A549 (cell line): Measurements from ENCODE around the gene SLC66A2. TPM values are rescaled to one million over a fixed set of nuclear protein-coding genes. Genes with fewer than 3 reads are reported as not detected.

Source experiments
- ATAC-seq, 2 experiments: fragments of 200-7000 bp in 1 of 2; fragments of >200 bp in 1 of 2; cut with Nextera tagmentation in 1 of 2; cut with Tn5 transposase in 1 of 2; 3 replicates each; pipeline versions ENCODE4 v1.8.0 to v1.9.1; 2018 to 2020; ENCODE audit warnings: mild to moderate bottlenecking in 1 of 2, moderate library complexity in 1 of 2
- CTCF ChIA-PET: fragments of 300-600 bp; sonication (Branson Sonifier 250); formaldehyde crosslinking; extraction: SDS; loops from one replicate; lab custom pipeline; 2021; ENCODE audit warnings: antibody characterized with exemption, inconsistent platforms; lab: Yijun Ruan, JAX
- POLR2A ChIA-PET: fragments of 350-600 bp; formaldehyde crosslinking; extraction: SDS; loops from one replicate; lab custom pipeline; 2021; ENCODE audit warnings: antibody characterized with exemption, inconsistent platforms; lab: Yijun Ruan, JAX
- DNase-seq, 2 experiments: peaks; one replicate each; pipeline versions ENCODE4 v3.0.0 to v3.0.0-alpha.2; 2011 to 2016; ENCODE audit warnings: low read depth in 1 of 2, low spot score in 1 of 2
- FAIRE-seq: peaks from 2 replicates; lab custom pipeline; 2011; peaks lifted over from hg19 to GRCh38; lab: Jason Lieb, UNC
- H3K27ac ChIP-seq, 2 experiments: fragments of >200 bp; sonication (Bioruptor Twin); formaldehyde crosslinking; 3 replicates each; pipeline ENCODE4 v1.5.1; 2016 to 2017
- H3K4me1 ChIP-seq: fragments of >200 bp; sonication (Bioruptor Twin); formaldehyde crosslinking; 3 replicates; pipeline ENCODE4 v1.6.1; 2016
- H3K4me2 ChIP-seq: fragments of >200 bp; sonication (Bioruptor Twin); formaldehyde crosslinking; 3 replicates; pipeline ENCODE4 v1.6.1; 2016
- H3K4me3 ChIP-seq: fragments of >200 bp; sonication (Bioruptor Twin); formaldehyde crosslinking; 3 replicates; pipeline ENCODE4 v1.5.1; 2016
- H3K9me3 ChIP-seq: fragments of >200 bp; sonication (Bioruptor Twin); formaldehyde crosslinking; 3 replicates; pipeline ENCODE4 v1.6.1; 2016
- BHLHE40 ChIP-seq: IDR thresholded peaks from 2 replicates; pipeline ENCODE4 v1.6.1; 2012; ENCODE audit warnings: low read depth, low read length, inconsistent platforms
- CEBPB ChIP-seq, 2 experiments: fragments of >200 bp in 1 of 2; sonication (Bioruptor Twin) in 1 of 2; formaldehyde crosslinking in 1 of 2; IDR thresholded peaks; 2 replicates each; pipeline ENCODE4 v1.6.1; 2012 to 2016
- FOSL2 ChIP-seq, 2 experiments: fragments of 450-650 bp in 1 of 2; fragments of >200 bp in 1 of 2; sonication (Bioruptor Twin) in 1 of 2; formaldehyde crosslinking; IDR thresholded peaks; 2 replicates each; pipeline versions ENCODE4 v1.5.0 to v1.6.1; 2016 to 2020; ENCODE audit warnings: mild to moderate bottlenecking in 1 of 2, moderate library complexity in 1 of 2
- FOXS1 ChIP-seq: fragments of 250-450 bp; sonication (Bioruptor Pico); IDR thresholded peaks from 2 replicates; pipeline ENCODE4 v1.5.0; 2020; ENCODE audit warnings: mild to moderate bottlenecking, moderate library complexity
- JUN ChIP-seq, 2 experiments: fragments of >200 bp; sonication (Bioruptor Twin); formaldehyde crosslinking; IDR thresholded peaks; 2 replicates in 1 of 2; 3 replicates in 1 of 2; pipeline ENCODE4 v1.6.1; 2016 to 2017
- KDM1A ChIP-seq: fragments of 200-600 bp; sonication (generic); IDR thresholded peaks from 2 replicates; pipeline ENCODE4 v1.6.1; 2016; ENCODE audit warnings: low read depth, mild to moderate bottlenecking
- NPAS2 ChIP-seq: fragments of 250-450 bp; sonication (Bioruptor Pico); IDR thresholded peaks from 2 replicates; pipeline ENCODE4 v1.8.0; 2022; ENCODE audit warnings: mild to moderate bottlenecking, moderate library complexity, borderline replicate concordance
- NR3C1 ChIP-seq: fragments of >200 bp; sonication (Bioruptor Twin); formaldehyde crosslinking; IDR thresholded peaks from 3 replicates; pipeline ENCODE4 v1.6.1; 2017
- POLR2A ChIP-seq: IDR thresholded peaks from 2 replicates; pipeline ENCODE4 v1.6.1; 2012; ENCODE audit warnings: mild to moderate bottlenecking, low read length
- RCOR1 ChIP-seq: fragments of 150-350 bp; IDR thresholded peaks from 2 replicates; pipeline ENCODE4 v1.6.1; 2014; ENCODE audit warnings: antibody characterized with exemption, low read length, low read depth
- REST ChIP-seq: fragments of 200-600 bp; sonication (generic); IDR thresholded peaks from 2 replicates; pipeline ENCODE4 v1.6.1; 2016; ENCODE audit warnings: antibody characterized with exemption, mild to moderate bottlenecking, moderate library complexity
- RNF2 ChIP-seq: fragments of 200-600 bp; sonication (generic); IDR thresholded peaks from 2 replicates; pipeline ENCODE4 v1.6.1; 2016; ENCODE audit warnings: low read depth, mild to moderate bottlenecking, antibody characterized with exemption, moderate library complexity, borderline replicate concordance
- WGBS: methylation state at CpG from one replicate; pipeline ENCODE4 v1.1.6; 2017; ENCODE audit errors: missing lambda C conversion rate; 5-methylcytosine and 5-hydroxymethylcytosine counted together
- polyA plus RNA-seq, 4 experiments: library from polyadenylated mRNA; depleted of rRNA in 3 of 4; stranded (reverse); fragments of >200 nt; fragmentation: RNase III in 1 of 4; extraction: RNeasy Plus Mini Kit Qiagen cat#74134 plus additional on column Dnase treatment in 1 of 4; gene quantifications; 2 replicates in 3 of 4; 3 replicates in 1 of 4; pipeline ENCODE4 v1.2.3, GENCODE V29; 2011 to 2017
- TF ChIP-seq, protein P1 (sequence below): fragments of >200 bp; sonication (Bioruptor Twin); formaldehyde crosslinking; IDR thresholded peaks from 3 replicates; pipeline ENCODE4 v1.6.1; 2016
- TF ChIP-seq, protein P2 (sequence below): IDR thresholded peaks from 2 replicates; pipeline ENCODE4 v1.6.1; 2012
- TF ChIP-seq, protein P3 (sequence below): fragments of >200 bp; sonication (Bioruptor Twin); formaldehyde crosslinking; IDR thresholded peaks from 3 replicates; pipeline ENCODE4 v1.5.1; 2016
- TF ChIP-seq, protein P4 (sequence below): fragments of 150-350 bp; IDR thresholded peaks from 2 replicates; pipeline ENCODE4 v1.6.1; 2014; ENCODE audit warnings: low read depth, mild to moderate bottlenecking, low read length
- TF ChIP-seq, protein P5 (sequence below): fragments of 250-450 bp; sonication (Bioruptor Pico); IDR thresholded peaks from 2 replicates; pipeline ENCODE4 v1.5.0; 2020; ENCODE audit warnings: low read depth, mild to moderate bottlenecking, moderate library complexity

Gene SLC66A2
- polyA plus RNA-seq, 2 of the 4 experiments (the other 2 are of a cell fraction) = 4.8 to 11.5 TPM

DNA sequence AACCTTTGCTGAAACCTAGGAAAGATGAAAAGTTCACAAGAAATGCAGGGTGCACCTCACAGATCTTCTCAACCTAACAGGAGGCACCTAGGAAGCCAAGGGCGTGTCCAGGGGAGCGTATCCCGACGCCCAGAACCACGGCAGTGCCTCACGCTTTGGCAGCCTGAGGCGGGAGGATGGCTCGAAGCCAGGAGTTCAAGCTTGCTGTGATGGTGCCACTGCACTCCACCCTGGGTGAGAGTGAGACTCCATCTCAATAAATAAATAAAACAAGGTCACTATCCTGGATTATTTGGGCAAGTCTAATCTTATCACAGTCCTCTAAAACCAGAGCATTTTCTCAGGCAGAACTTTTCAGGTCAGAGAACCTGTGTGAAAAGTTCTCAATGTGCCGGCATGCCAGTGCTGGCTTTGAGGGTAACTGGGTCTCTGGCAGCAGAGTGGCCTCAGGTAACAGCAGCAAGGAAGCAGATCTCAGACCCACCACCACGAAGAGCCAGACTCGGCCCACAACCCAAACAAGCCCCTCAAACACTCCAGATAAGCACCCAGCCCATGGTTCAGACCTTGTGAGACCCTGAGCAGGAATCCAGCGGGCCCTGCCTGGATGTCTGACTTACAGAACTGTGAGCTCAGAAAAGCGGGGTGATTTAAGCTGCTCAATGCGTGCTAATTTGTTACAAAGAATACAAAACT is 24.7 kb upstream of the SLC66A2 start:
- no peak overlapping the region for H3K27ac ChIP-seq
- WGBS = 86% methylated on average over 14 of the region's 14 CpGs

GRCh38 chr18:79975043-79975442 is 23.6 kb upstream of the SLC66A2 start:
- no peak for ATAC-seq
- TF ChIP-seq, protein P1, sequence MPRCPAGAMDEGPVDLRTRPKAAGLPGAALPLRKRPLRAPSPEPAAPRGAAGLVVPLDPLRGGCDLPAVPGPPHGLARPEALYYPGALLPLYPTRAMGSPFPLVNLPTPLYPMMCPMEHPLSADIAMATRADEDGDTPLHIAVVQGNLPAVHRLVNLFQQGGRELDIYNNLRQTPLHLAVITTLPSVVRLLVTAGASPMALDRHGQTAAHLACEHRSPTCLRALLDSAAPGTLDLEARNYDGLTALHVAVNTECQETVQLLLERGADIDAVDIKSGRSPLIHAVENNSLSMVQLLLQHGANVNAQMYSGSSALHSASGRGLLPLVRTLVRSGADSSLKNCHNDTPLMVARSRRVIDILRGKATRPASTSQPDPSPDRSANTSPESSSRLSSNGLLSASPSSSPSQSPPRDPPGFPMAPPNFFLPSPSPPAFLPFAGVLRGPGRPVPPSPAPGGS = no peak
- TF ChIP-seq RNF2 (no peak), CEBPB (IDR thresholded peaks at IDR 0.05) (no peak), JUN (IDR thresholded peaks at IDR 0.05) (no peak), NPAS2 (CRISPR knock-in tag) (no peak), NR3C1 (no peak), RCOR1 (no peak), KDM1A (no peak), BHLHE40 (no peak)
- TF ChIP-seq, protein P2, sequence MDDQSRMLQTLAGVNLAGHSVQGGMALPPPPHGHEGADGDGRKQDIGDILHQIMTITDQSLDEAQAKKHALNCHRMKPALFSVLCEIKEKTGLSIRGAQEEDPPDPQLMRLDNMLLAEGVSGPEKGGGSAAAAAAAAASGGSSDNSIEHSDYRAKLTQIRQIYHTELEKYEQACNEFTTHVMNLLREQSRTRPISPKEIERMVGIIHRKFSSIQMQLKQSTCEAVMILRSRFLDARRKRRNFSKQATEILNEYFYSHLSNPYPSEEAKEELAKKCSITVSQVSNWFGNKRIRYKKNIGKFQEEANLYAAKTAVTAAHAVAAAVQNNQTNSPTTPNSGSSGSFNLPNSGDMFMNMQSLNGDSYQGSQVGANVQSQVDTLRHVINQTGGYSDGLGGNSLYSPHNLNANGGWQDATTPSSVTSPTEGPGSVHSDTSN = no peak
- TF ChIP-seq, protein P3, sequence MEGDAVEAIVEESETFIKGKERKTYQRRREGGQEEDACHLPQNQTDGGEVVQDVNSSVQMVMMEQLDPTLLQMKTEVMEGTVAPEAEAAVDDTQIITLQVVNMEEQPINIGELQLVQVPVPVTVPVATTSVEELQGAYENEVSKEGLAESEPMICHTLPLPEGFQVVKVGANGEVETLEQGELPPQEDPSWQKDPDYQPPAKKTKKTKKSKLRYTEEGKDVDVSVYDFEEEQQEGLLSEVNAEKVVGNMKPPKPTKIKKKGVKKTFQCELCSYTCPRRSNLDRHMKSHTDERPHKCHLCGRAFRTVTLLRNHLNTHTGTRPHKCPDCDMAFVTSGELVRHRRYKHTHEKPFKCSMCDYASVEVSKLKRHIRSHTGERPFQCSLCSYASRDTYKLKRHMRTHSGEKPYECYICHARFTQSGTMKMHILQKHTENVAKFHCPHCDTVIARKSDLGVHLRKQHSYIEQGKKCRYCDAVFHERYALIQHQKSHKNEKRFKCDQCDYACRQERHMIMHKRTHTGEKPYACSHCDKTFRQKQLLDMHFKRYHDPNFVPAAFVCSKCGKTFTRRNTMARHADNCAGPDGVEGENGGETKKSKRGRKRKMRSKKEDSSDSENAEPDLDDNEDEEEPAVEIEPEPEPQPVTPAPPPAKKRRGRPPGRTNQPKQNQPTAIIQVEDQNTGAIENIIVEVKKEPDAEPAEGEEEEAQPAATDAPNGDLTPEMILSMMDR = no peak
- TF ChIP-seq, protein P4, sequence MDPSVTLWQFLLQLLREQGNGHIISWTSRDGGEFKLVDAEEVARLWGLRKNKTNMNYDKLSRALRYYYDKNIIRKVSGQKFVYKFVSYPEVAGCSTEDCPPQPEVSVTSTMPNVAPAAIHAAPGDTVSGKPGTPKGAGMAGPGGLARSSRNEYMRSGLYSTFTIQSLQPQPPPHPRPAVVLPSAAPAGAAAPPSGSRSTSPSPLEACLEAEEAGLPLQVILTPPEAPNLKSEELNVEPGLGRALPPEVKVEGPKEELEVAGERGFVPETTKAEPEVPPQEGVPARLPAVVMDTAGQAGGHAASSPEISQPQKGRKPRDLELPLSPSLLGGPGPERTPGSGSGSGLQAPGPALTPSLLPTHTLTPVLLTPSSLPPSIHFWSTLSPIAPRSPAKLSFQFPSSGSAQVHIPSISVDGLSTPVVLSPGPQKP = no peak
- TF ChIP-seq, all 56 proteins: peak for 0
- DNase-seq (no peak), FAIRE-seq (no peak)
- H3K4me1 ChIP-seq = no peaks in the 10 kb centered on the region
- WGBS = 92% methylated on average over 4 of the region's 4 CpGs
- no peaks in the 10 kb centered on the region for H3K9me3 ChIP-seq
- POLR2A ChIA-PET = no interaction called here
- H3K4me2 ChIP-seq = no peak overlapping the region
- no peak overlapping the region for H3K4me3 ChIP-seq
- CTCF ChIA-PET = no interaction called here
- no peak overlapping the region for H3K27ac ChIP-seq

More for the DNA sequence above, 24.7 kb upstream of the SLC66A2 start:
- Histone ChIP-seq H3K4me1 (no peaks in the 10 kb centered on the region), H3K4me3 (no peak overlapping the region), H3K9me3 (no peaks in the 10 kb centered on the region), H3K4me2 (no peak overlapping the region)
- TF ChIP-seq FOSL2 (IDR thresholded peaks at IDR 0.05) (no peak), FOSL2 (CRISPR knock-in tag; IDR thresholded peaks at IDR 0.05) (no peak), KDM1A (no peak), POLR2A (no peak), FOXS1 (CRISPR knock-in tag) (no peak), REST (no peak)
- TF ChIP-seq, protein P5, sequence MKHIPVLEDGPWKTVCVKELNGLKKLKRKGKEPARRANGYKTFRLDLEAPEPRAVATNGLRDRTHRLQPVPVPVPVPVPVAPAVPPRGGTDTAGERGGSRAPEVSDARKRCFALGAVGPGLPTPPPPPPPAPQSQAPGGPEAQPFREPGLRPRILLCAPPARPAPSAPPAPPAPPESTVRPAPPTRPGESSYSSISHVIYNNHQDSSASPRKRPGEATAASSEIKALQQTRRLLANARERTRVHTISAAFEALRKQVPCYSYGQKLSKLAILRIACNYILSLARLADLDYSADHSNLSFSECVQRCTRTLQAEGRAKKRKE (CRISPR knock-in tag) = no peak
- no peak for FAIRE-seq
- ATAC-seq = no peak
- DNase-seq = no peak
- CTCF ChIA-PET = interaction anchor here (1.3 kb wide), 1 partner anchor 11 kb away, joined by 3 read pairs; no protein-coding TSS in a partner anchor
- POLR2A ChIA-PET = interaction anchor here (1.0 kb wide), 1 partner anchor 12 kb away, joined by 3 read pairs; no protein-coding TSS in a partner anchor
